Astrocyte (in vitro differentiated cells and primary cell): ENCODE results near the gene SMIM45.

ENCODE experiments used
- DNase-seq: peaks from one replicate; pipeline ENCODE4 v3.0.0-alpha.2; 2010; ENCODE audit warnings: low read depth
- FAIRE-seq: peaks from 2 replicates; lab custom pipeline; 2011; peaks lifted over from hg19 to GRCh38; lab: Jason Lieb, UNC
- H2AFZ ChIP-seq: 2 replicates; pipeline ENCODE4 v1.6.0; 2012; ENCODE audit warnings: low read depth, low read length, inconsistent platforms
- H3K27ac ChIP-seq: 2 replicates; pipeline ENCODE4 v1.5.1; 2011; ENCODE audit warnings: low read depth, low read length, inconsistent platforms
- H3K27me3 ChIP-seq: 2 replicates; pipeline ENCODE4 v1.6.0; 2011; ENCODE audit warnings: low read length, inconsistent platforms; ENCODE audit not compliant: insufficient read depth
- H3K36me3 ChIP-seq: 2 replicates; pipeline ENCODE4 v1.5.1; 2011; ENCODE audit warnings: low read length, inconsistent platforms; ENCODE audit not compliant: insufficient read depth
- H3K4me1 ChIP-seq: 2 replicates; pipeline ENCODE4 v1.5.1; 2011; ENCODE audit warnings: low read length, inconsistent platforms; ENCODE audit not compliant: insufficient read depth
- H3K4me2 ChIP-seq: 2 replicates; pipeline ENCODE4 v1.6.0; 2012; ENCODE audit warnings: low read length, inconsistent platforms
- H3K4me3 ChIP-seq: 2 replicates; pipeline ENCODE4 v1.5.1; 2011; ENCODE audit warnings: low read depth, mild to moderate bottlenecking, low read length, inconsistent platforms; ENCODE audit not compliant: insufficient read depth
- H3K79me2 ChIP-seq: 2 replicates; pipeline ENCODE4 v1.6.0; 2012; ENCODE audit warnings: mild to moderate bottlenecking, low read length, inconsistent platforms; ENCODE audit not compliant: insufficient read depth
- H3K9ac ChIP-seq: 2 replicates; pipeline ENCODE4 v1.6.0; 2012; ENCODE audit warnings: mild to moderate bottlenecking, low read length, inconsistent platforms
- H3K9me3 ChIP-seq: 2 replicates; pipeline ENCODE4 v1.5.1; 2012; ENCODE audit warnings: low read depth, mild to moderate bottlenecking, low read length, inconsistent platforms; ENCODE audit not compliant: insufficient read depth
- H4K20me1 ChIP-seq: 2 replicates; pipeline ENCODE4 v1.6.0; 2012; ENCODE audit warnings: low read length, inconsistent platforms; ENCODE audit not compliant: insufficient read depth
- H3K27ac Mint-ChIP-seq: one replicate; pipeline ENCODE4 v1.8.0; 2021; ENCODE audit warnings: mild to moderate bottlenecking, mixed read lengths; ENCODE audit not compliant: unreplicated experiment
- H3K27me3 Mint-ChIP-seq: one replicate; pipeline ENCODE4 v1.8.0; 2021; ENCODE audit warnings: low read depth, mixed read lengths; ENCODE audit not compliant: unreplicated experiment
- H3K36me3 Mint-ChIP-seq: one replicate; pipeline ENCODE4 v1.8.0; 2021; ENCODE audit warnings: low read depth, mixed read lengths; ENCODE audit not compliant: unreplicated experiment
- H3K4me1 Mint-ChIP-seq: one replicate; pipeline ENCODE4 v1.8.0; 2021; ENCODE audit warnings: low read depth, mixed read lengths; ENCODE audit not compliant: unreplicated experiment
- H3K4me3 Mint-ChIP-seq: one replicate; pipeline ENCODE4 v1.8.0; 2021; ENCODE audit warnings: mild to moderate bottlenecking, moderate library complexity, mixed read lengths; ENCODE audit not compliant: unreplicated experiment
- H3K9me3 Mint-ChIP-seq: one replicate; pipeline ENCODE4 v1.8.0; 2021; ENCODE audit warnings: mild to moderate bottlenecking, mixed read lengths; ENCODE audit not compliant: unreplicated experiment
- CTCF ChIP-seq: IDR thresholded peaks from 2 replicates; pipeline ENCODE4 v1.5.1; 2011; ENCODE audit warnings: low read depth, mild to moderate bottlenecking, inconsistent platforms, low read length, moderate library complexity; ENCODE audit not compliant: insufficient read depth
- EZH2 ChIP-seq: IDR thresholded peaks from 2 replicates; pipeline ENCODE4 v1.6.1; 2012; ENCODE audit warnings: mild to moderate bottlenecking, low read length, inconsistent platforms; ENCODE audit not compliant: insufficient read depth

SMIM45 gene

GRCh38 chr22:41920271-41920976 lies 31.5 kb upstream of the SMIM45 start:
- Histone ChIP-seq H3K79me2 (no peaks in the 10 kb centered on the region), H3K4me3 (no peak overlapping the region), H4K20me1 (peaks cover 6% of the 10 kb centered on the region), H3K4me1 (peaks cover 11% of the 10 kb centered on the region), H3K36me3 (no peaks in the 10 kb centered on the region), H3K27me3 (peaks cover 26% of the 10 kb centered on the region), H3K9me3 (no peaks in the 10 kb centered on the region), H2AFZ (no peak overlapping the region), H3K9ac (no peak overlapping the region), H3K27ac (no peak overlapping the region), H3K4me2 (peak overlapping the region; percentile 87)
- no peaks in the 10 kb centered on the region for H3K36me3 Mint-ChIP-seq
- H3K27me3 Mint-ChIP-seq = peaks cover 39% of the 10 kb centered on the region
- H3K9me3 Mint-ChIP-seq = no peaks in the 10 kb centered on the region
- H3K27ac Mint-ChIP-seq = no peak overlapping the region
- no peak for FAIRE-seq
- peaks cover 5% of the 10 kb centered on the region for H3K4me1 Mint-ChIP-seq
- no peak for DNase-seq
- H3K4me3 Mint-ChIP-seq = no peak overlapping the region
- TF ChIP-seq CTCF (no peak), EZH2 (no peak)

GRCh38 chr22:41922328-41922727 lies 29.6 kb upstream of the SMIM45 start:
- no peak overlapping the region for H2AFZ ChIP-seq
- peaks cover 11% of the 10 kb centered on the region for H3K4me1 ChIP-seq
- no peak overlapping the region for H3K27ac Mint-ChIP-seq
- no peak overlapping the region for H3K9ac ChIP-seq
- FAIRE-seq (no peak), DNase-seq (no peak)
- no peaks in the 10 kb centered on the region for H3K79me2 ChIP-seq
- peaks cover 13% of the 10 kb centered on the region for H3K27me3 ChIP-seq
- no peak for TF ChIP-seq EZH2
- no peak for TF ChIP-seq CTCF
- no peak overlapping the region for H3K4me3 Mint-ChIP-seq
- peaks cover 31% of the 10 kb centered on the region for H3K27me3 Mint-ChIP-seq
- H3K4me2 ChIP-seq = no peak overlapping the region
- H3K27ac ChIP-seq = no peak overlapping the region
- no peaks in the 10 kb centered on the region for H3K9me3 Mint-ChIP-seq
- no peaks in the 10 kb centered on the region for H3K36me3 Mint-ChIP-seq
- H3K9me3 ChIP-seq = no peaks in the 10 kb centered on the region
- H3K36me3 ChIP-seq = no peaks in the 10 kb centered on the region
- no peak overlapping the region for H3K4me3 ChIP-seq
- peaks cover 5% of the 10 kb centered on the region for H3K4me1 Mint-ChIP-seq
- no peaks in the 10 kb centered on the region for H4K20me1 ChIP-seq

- H3K36me3 ChIP-seq = no peaks in the 10 kb centered on the region
- Mint-ChIP-seq H3K27me3 (peaks cover 33% of the 10 kb centered on the region), H3K36me3 (no peaks in the 10 kb centered on the region), H3K4me3 (no peak overlapping the region), H3K9me3 (no peaks in the 10 kb centered on the region), H3K4me1 (peaks cover 3% of the 10 kb centered on the region), H3K27ac (no peak overlapping the region)
- H3K27me3 ChIP-seq = peaks cover 10% of the 10 kb centered on the region
- no peak overlapping the region for H3K4me2 ChIP-seq
- no peaks in the 10 kb centered on the region for H4K20me1 ChIP-seq
- no peak overlapping the region for H3K4me3 ChIP-seq
- no peak overlapping the region for H3K9ac ChIP-seq
- no peak overlapping the region for H3K27ac ChIP-seq
- TF ChIP-seq CTCF = no peak
- H3K79me2 ChIP-seq = no peaks in the 10 kb centered on the region
- peaks cover 7% of the 10 kb centered on the region for H3K4me1 ChIP-seq
- DNase-seq (no peak), FAIRE-seq (no peak)
- H3K9me3 ChIP-seq = no peaks in the 10 kb centered on the region
- no peak overlapping the region for H2AFZ ChIP-seq
These were observed 28.9 kb upstream of the SMIM45 start for GRCh38 chr22:41922940-41923594.
